GF-D8 (cell line): ENCODE data around the gene PRKG1.
"Not testable (repeated sequence)": the region's sequence is repeated elsewhere in the genome, so short reads cannot be mapped to it uniquely, and the experiment has no call there.

Source experiments
- DNase-seq: peaks from one replicate; lab custom pipeline; 2025; lab: John Stamatoyannopoulos, UW

PRKG1 gene

GRCh38 chr10:51700228-51700817 is 626.0 kb downstream of the PRKG1 start:
- DNase-seq, result no peak

GRCh38 chr10:51705774-51706173 is 631.5 kb downstream of the PRKG1 start:
- no peak for DNase-seq

GRCh38 chr10:51706225-51706624 is 631.9 kb downstream of the PRKG1 start:
- DNase-seq, result no peak

GRCh38 chr10:51707392-51707791 is 633.1 kb downstream of the PRKG1 start:
- DNase-seq, result no peak

- no peak for DNase-seq
These were observed 633.6 kb downstream of the PRKG1 start for GRCh38 chr10:51707821-51708424.

GRCh38 chr10:51708609-51709008 is 634.3 kb downstream of the PRKG1 start:
- DNase-seq, result no peak

GRCh38 chr10:51709324-51709972 is 635.2 kb downstream of the PRKG1 start:
- no peak for DNase-seq

- DNase-seq, result no peak
These were observed 637.2 kb downstream of the PRKG1 start for GRCh38 chr10:51711519-51711891.

GRCh38 chr10:51716981-51717380 is 642.7 kb downstream of the PRKG1 start:
- no peak for DNase-seq

GRCh38 chr10:51718804-51719291 is 644.6 kb downstream of the PRKG1 start:
- no peak for DNase-seq

- no peak for DNase-seq
These were observed 649.8 kb downstream of the PRKG1 start for GRCh38 chr10:51724038-51724437.

- no peak for DNase-seq
These were observed 655.7 kb downstream of the PRKG1 start for GRCh38 chr10:51729822-51730555.

GRCh38 chr10:51733057-51733456 is 658.8 kb downstream of the PRKG1 start:
- no peak for DNase-seq

GRCh38 chr10:51743146-51743545 is 668.9 kb downstream of the PRKG1 start:
- no peak for DNase-seq

- no peak for DNase-seq
These were observed 670.1 kb downstream of the PRKG1 start for GRCh38 chr10:51744235-51745000.

- DNase-seq, result no peak
These were observed 671.1 kb downstream of the PRKG1 start for GRCh38 chr10:51745397-51745796.

- no peak for DNase-seq
These were observed 672.9 kb downstream of the PRKG1 start for GRCh38 chr10:51747216-51747615.

GRCh38 chr10:51748959-51749358 is 674.7 kb downstream of the PRKG1 start:
- DNase-seq, result no peak

- no peak for DNase-seq
These were observed 684.1 kb downstream of the PRKG1 start for GRCh38 chr10:51758366-51758765.

- DNase-seq, result not testable (repeated sequence)
These were observed 684.6 kb downstream of the PRKG1 start for GRCh38 chr10:51758838-51759237.

- DNase-seq, result no peak
These were observed 685.7 kb downstream of the PRKG1 start for GRCh38 chr10:51759896-51760534.
